GM19463 (cell line): ENCODE data around the gene DGKE.

Experiments
- ATAC-seq: cut with Tn5 transposase; IDR thresholded peaks from one replicate; pipeline ENCODE4 v1.9.1; 2021; ENCODE audit warnings: mild to moderate bottlenecking, moderate library complexity; ENCODE audit not compliant: unreplicated experiment

Gene DGKE

GRCh38 chr17:56912105-56912999 is 78.4 kb downstream of the DGKE start:
- ATAC-seq: no peak

DNA sequence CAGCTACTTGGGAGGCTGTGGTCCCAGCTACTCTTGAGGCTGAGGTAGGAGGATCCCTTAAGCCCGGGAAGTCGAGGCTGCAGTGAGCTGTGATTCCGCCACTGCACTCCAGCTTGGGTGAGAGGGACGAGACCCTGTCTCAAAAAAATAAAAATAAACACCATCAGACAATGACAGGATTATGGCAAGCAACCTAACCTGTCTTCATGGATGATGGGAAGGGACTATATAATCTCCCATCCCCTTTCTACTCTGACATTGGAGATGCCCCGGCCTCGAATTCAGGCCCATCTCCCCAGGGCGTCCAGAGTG is 79.0 kb downstream of the DGKE start:
- ATAC-seq: no peak

GRCh38 chr17:56913353-56913866 is 79.5 kb downstream of the DGKE start:
- ATAC-seq: peak; percentile 40

DNA sequence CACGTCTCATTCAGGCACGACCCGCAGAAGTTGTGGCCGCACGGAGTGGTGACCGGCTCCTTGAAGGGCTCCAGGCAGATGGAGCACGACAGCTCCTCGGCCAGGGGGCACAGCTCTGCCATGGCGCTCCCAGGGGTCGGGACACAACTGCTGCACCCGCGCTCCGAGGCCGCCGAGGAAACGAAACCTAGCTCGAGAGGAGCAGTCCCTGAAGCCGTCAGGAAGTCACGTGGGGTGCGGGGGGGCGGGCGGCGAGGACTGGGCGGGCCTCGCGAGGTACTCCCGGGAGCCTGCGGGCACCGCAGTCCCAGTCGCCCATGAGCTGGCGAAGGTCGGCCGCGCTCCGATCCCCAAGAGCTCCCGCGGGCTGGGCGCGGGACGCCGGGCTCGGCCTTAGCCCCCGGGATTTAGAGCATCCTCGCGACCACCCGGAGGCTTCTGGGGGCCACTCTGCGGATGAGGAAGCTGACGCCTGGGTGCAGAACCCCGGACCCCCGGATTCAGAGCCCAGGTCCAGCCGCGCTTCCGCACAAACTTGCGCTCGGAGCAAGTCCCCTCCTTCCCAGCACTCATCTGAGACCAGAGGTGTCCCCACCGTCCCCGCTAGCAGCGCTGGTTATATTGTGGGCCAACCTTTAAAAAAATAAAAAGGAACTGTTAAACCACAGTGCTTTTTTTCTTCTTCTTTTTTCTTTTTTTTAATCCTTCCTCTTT is 80.1 kb downstream of the DGKE start, which contains the start of gene TRIM25:
TSS of gene TRIM25 (minus strand) at position 183 of the 714 bp plus-strand sequence. CDS start at position 122, 61 bp downstream.
- ATAC-seq: peak; percentile 76

- ATAC-seq: no peak
These were observed 80.8 kb downstream of the DGKE start for GRCh38 chr17:56914581-56915273.

- no peak for ATAC-seq
These were observed 83.8 kb downstream of the DGKE start for GRCh38 chr17:56917559-56918296.

DNA sequence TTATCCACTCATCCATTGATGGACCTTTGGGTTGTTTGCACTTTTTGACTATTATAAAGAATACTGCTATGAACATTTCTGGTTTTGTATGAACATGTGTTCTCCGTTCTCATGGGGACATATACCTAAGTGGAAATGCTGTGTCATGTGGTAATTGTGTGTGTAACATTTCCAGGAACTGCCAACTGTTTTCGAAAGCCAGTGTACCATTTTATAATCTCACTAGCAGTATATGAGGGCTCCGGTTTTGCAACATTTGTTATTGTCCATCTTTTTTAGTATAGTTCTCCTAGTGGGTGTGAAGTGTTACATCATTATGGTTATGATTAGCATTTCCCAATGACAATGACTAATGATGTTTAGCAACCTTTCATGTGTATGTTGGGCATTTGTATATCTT is 85.0 kb downstream of the DGKE start:
- no peak for ATAC-seq
